HG02970 (cell line): ENCODE results near the gene RBBP4.
A peak's percentile ranks its signal among the peaks of the same experiment; 100 is the strongest.
"Not testable (repeated sequence)": the region's sequence is repeated elsewhere in the genome, so short reads cannot be mapped to it uniquely, and the experiment has no call there.

Experiments
- ATAC-seq: cut with Tn5 transposase; IDR thresholded peaks from one replicate; pipeline ENCODE4 v1.9.1; 2021; ENCODE audit warnings: mild to moderate bottlenecking, moderate library complexity, moderate number of reproducible peaks; ENCODE audit not compliant: unreplicated experiment, low FRiP score

The RBBP4 gene

DNA sequence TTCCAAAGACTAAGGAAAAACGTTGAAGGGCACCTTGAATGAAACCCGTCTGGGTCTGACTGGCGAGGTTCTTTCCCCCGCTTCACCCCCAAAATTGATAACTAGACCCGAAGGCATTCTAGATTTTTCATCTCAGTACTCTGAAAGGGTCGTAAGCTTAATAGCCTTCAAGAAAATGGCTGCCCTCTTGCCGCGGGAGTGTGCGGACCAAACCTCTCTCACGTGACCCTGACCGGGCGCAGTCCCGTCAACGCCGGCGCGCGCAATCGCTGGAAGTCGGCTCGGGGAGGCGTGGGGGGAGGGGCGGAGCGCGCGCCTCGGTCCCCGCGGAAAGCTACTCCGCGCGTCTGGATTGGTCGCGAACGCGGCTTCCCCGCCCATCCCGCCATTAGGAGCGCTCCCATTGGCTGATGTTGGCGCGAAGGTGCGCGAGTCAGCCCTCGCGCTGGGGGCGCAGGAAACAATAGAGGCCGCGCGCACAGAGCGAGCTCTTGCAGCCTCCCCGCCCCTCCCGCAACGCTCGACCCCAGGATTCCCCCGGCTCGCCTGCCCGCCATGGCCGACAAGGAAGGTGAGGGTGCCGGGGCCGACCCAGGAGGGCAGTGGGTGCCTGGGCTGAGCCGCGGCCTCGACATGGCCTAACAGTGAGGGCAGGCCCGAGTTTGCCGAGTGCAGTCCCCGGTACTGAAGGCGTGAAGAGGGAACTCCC is at the start of gene RBBP4:
Gene RBBP4, plus strand, starts transcription at position 457 of the 709 bp plus-strand sequence. Its CDS starts 99 bp downstream, at position 556.
- peak; percentile 79 for ATAC-seq

DNA sequence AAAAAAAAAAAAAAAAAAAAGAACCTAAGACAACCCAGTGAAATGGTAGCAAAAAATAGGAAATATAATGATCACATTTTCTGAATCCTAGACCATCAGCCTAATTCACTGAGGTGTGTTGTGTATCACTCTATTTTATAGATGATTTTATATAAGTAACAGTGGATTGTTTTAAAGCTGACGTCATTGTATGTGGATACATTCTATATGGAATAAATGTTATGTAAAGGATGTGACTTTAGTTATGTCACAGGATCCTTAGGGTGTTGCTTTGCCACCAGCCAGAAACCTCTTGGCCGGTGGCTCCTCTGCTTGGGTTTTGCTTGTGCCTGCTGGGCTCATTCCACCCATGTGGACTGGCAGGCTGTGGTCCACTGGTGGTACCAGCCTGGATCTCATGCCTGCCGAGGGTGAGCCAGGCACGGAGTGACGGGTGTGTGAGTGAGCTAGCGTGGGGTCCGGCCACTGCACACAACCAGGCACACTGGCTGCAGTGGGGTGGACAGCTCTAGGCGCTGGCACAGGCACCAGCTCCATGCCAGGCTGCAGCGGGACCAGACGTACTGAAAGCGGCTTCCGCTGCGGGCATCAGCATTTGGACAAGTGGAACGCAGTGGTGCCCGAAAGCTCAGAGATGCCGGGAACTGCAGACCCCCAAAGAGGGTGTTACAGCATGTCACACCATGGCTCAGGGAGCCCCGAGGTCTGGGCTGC is 45.1 kb upstream of the RBBP4 start:
- no peak for ATAC-seq

DNA sequence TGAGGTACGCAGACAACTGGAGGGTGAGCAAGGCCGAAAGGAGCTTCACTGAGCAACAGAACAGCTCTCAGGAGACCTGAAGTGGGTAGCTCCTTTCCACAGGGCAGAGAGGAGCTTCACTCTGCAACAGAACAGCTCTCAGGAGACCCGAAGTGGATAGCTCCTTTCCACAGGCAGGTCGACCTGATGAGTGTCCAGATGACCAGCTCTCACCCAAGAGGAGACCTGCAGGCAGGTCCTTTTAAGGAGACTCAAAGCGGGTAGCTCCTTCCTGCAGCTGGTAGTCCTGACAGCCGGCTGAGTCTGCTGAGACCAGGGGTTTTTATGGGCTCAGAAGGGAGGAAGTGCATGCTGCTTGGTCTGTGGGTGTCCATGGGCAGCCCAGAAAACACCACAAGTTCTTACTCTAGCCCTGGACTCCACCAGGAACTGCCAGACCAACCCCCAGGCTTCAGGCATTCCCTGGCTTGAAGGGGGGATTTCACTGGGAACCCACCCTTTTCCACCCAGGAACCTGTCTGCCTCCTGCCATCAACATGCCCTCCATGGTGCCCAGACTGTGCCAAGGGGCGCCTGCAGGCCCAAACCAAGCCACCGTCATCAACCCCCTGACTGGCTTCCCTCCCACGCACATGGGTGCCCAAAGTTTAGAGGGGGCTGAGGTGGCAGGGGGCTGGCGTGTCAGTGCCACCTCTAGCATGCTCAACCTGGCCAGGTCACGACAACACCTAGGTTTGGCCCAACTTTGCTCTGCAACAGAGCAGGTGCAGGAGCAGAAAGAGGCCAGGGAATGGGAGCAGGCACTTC is 44.2 kb upstream of the RBBP4 start:
- ATAC-seq, result no peak

DNA sequence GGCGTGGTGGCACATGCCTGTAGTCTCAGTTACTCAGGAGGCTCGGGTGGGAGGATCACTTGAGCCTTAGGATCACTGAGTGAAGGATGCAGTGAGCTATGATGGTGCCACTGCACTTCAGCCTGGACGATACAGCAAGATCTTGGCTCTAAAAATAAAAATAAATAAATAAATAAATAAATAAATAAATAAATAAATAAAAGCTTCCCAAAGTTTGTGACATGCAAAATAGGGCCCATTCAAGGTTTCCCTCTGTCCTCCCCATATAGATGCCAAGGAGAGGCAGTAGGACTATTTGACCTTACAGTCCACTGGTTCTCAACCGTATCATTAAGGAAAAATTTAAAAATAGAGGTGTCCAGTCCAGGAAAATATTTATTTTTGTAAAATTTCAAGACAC is 41.8 kb upstream of the RBBP4 start:
- ATAC-seq, result no peak

DNA sequence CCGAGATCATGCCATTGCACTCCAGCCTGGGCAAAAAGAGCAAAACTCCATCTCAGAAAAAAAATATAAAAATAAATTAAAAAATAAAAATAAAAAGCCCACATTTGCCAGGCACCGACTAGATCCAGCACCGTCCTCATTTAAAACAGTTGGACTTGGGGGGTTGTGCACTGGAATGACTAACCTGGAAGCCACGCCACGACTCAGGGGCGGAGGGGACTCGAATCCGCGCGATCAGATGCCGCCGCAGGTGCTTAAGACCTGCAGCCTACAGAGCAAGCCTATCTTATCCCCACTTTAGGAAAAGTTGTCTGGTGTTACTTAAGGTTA is 39.2 kb upstream of the RBBP4 start:
- no peak for ATAC-seq

DNA sequence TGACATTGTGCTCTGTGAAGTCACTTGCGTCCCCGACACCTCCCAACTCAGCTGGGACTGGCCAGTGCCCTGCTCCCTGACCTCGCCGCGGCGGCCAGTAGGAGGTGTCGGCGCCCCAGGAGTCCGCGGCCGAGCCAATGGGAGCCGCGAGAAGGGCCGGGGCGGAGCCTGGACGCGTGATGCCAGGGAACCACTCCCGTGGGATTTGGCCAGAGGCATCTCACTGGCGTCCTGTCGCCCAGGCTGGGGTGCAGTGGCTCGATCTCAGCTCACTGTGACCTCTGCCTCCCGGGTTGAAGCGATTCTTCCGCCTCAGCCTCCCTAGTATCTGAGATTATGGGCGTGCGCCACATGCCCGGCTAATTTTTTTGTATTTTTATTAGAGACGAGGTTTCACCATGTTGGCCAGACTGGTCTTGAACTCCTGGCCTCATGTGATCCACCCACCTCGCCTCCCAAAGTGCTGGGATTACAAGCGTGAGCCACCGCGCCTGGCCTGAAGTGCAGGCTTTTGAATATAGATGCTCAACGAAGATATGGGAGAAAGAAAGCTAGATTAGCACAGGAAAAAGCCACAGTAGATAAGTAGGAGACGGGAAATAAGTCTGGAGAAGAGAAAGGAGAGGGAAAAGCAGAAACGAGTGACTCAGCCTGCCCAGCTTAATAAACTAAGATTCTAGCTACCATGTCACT is 38.7 kb upstream of the RBBP4 start:
- peak; percentile 64 for ATAC-seq

DNA sequence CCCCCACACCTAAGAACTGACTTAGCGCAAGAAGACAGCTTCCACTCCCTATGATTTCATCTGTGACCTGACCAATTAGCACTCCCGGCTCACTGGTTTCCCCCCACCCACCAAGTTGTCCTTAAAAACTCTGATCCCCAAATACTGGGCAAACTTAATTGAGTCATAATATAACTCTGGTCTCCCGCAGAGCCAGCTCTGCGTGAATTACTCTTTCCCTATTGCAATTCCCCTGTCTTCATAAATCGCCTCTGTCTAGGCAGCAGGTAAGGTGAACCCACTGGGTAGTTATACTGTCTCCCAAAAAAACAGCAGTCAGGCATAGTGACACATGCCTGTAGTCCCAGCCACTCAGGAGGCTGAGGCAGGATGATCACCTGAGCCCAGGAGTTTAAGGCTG is 37.5 kb upstream of the RBBP4 start:
- ATAC-seq, result no peak

DNA sequence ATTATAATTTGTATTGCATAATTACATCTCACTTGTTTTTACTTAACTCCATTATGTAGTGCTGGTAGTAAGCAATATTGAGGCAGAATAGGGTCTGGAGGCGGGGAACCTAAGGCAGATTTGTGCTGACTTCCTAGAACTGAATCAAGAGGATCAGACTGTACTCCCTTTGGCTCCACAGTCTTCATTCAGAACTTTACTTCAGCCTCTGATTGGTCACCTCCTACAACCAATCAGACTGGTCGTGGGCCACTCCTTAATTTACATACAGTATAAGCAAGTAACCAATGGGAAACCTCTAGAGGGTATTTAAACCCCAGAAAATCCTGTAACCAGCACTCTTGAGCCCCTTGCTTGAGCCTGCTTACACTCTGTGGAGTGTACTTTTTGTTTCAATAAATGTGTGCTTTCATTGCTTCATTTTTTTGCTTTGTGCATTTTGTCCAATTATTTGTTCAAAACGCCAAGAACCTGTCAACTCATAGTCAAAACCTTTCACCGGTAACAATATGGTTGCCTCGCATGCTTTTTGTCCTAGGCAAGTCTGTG is 32.3 kb upstream of the RBBP4 start:
- ATAC-seq, result no peak

DNA sequence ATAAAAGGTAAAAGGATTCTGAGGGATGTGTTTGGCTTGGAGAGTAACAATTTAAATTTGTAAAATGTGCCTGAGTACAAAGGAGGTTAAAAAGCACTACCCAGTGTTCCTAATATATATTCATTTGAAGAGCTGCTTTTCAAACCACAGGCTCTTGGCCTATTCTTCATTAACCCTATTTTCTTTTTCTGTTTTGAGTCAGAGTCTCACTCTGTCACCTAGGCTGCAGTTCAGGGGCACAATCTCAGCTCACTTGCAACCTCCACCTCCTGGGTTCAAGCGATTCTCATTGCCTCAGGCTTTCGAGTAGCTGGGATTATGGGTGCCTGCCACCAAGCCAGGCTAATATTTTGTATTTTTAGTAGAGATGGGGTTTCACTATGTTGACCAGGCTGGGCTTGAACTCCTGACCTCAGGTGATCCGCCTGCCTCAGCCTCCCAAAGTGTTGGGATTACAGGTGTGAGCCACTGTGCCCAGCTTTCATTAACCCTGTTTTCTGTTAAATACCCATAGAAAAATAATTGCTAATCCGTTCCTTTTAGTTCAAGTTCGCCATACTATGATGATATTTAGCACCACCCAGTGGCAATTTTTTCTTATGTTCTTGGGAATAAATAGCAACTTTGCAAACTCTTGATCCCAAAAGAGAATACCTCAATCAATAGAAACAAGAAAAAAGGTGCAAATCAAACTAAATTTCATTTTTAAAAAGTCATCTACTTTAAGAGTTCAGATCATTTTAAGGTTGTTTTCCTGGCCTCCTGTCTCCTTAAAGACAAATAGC is 31.1 kb upstream of the RBBP4 start:
- ATAC-seq, result no peak

DNA sequence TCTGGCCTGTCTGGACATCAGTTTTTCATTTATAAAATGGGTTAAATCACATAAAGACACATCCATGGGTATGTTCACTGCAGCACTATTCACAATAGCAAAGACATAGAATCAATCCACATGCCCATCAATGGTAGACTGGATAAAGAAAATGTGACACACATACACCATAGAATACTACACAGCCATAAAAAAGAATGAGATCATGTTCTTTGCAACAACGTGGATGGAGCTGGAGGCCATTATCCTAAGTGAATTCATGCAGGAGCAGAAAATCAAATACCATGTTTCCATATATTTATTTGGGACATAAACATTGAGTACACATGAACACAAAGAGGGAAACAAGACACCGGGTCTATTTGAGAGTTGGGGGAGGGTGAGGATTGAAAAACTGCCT is 28.8 kb upstream of the RBBP4 start:
- no peak for ATAC-seq

DNA sequence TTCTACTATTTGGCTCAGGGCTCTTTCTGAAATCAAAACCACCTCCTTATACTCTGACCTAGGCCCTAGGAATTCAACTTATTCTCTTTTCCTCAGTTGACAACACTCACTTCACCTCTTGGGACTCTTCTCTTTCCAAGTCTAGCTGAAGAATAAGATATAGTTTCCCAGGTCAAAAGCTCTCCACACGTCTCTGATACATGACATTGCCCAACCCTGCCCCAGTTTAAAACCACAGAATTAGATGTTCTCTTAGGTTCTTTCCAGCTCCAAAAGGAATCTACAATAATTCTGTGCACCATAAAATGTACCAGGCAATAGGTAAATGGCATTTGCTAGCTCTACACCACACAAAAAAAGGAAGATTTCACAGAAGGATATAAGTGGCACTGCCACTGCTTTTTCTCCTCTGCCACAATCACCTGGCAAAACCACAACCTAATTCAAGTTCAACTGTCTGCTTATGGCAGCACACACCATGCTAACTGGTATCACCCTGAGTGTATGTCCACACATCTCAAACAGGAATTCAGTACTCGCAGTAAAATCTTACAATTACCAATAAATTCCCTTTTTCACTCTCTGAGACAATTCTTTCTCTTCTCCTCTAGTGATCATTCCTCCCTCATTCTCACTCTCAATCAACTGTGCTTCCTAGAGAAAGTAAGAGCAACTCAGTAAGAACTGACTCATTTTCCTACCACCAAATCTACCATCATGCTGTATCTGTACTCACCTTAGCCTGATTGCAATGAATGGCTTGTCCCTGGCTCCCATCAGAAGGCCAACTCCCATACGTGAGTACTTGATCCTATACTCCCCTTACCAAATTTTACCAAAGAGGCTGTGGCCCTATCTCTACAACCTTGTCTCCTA is 28.0 kb upstream of the RBBP4 start:
- no peak for ATAC-seq

DNA sequence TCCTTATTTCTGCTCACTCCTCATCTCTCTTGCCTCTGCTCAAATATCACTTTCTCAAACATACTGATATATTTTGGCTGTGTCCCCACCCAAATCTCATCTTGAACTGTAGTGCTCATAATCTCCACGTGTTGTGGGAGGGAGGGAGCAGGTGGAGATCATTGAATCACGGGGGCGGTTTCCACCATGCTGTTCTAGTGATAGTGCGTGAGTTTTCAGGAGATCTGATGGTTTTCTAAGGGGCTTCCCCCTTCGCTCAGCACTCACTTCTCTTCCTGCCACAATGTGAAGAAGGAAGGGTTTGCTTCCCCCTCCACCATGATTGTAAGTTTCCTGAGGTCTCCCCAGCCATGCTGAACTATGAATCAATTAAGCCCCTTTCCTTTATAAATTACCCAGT is 27.2 kb upstream of the RBBP4 start:
- no peak for ATAC-seq

DNA sequence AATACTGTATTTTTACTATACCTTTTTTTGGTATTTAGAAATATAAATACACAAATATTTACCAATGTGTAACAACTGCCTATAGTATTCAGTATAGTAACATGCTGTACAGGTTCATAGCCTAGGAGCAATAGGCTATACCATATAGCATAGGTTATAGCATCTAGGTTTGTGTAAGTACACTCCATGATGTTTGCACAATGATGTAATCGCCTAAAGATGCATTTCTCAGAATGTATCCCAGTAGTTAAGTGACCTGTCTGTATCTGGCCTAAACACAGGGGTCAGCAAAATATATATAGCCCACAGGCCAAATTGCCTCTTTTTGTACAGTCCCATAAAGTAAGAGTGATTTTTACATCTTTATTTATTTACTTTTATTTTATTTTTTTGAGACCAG is 24.8 kb upstream of the RBBP4 start:
- no peak for ATAC-seq

DNA sequence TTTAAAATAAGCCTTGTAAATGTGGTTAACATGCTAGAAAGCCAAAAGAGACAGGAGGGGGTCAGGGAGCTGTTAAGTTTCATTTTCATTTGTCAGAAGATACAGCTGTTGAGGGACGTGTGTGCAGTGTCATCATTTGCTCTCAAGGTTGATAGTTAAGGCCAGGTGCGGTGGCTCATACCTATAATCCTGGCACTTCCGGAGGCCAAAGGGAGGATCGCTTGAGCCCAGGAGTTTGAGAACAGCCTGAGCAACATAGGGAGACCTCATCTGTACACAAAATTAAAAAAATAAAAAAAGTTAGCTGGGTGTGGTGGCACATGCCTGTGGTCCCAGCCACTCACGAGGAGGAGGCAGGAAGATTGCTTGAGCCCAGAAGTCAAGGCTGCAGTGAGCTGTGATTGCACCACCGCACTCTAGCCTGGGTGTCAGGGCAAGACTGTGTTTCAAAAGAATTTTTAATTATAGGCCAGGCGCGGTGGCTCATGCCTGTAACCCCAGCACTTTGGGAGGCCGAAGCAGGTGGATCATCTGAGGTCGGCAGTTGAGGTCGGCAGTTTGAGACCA is 23.3 kb upstream of the RBBP4 start:
- peak; percentile 67 for ATAC-seq

DNA sequence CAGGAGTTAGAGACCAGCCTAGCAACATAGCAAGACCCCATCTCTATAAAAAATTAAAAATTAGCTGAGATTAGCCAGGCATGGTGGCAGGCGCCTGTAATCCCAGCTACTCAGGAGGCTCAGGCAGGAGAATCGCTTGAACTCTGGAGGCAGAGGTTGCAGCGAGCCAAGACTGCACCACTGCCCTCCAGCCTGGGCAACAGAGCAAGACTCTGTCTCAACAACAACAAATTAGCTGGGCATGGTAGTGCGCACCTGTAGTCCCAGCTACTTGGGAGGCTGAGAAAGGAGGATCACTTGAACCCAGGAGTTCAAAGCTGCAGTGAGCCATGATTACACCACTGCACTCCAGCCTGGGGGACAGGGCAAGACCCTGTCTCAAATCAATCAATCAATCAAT is 20.8 kb upstream of the RBBP4 start:
- ATAC-seq, result not testable (repeated sequence)

DNA sequence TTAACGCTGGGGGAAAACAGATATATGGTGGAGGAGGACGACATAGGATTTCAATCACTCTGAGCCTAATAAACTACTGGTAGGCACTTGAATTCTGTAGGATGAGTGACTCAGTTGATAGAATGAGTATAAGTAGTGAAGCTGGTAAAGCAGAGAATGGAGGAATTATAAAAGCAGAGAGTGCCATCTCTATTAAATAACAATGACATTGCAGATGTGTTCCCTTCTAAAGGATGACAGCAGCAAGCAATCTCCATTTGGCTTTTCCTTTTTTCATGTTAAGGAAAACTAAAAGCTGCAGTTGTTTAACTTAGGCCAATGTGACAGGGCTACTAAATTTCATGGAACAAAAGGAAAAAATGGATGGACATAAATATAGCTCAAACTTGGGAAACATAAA is 18.2 kb upstream of the RBBP4 start:
- no peak for ATAC-seq

DNA sequence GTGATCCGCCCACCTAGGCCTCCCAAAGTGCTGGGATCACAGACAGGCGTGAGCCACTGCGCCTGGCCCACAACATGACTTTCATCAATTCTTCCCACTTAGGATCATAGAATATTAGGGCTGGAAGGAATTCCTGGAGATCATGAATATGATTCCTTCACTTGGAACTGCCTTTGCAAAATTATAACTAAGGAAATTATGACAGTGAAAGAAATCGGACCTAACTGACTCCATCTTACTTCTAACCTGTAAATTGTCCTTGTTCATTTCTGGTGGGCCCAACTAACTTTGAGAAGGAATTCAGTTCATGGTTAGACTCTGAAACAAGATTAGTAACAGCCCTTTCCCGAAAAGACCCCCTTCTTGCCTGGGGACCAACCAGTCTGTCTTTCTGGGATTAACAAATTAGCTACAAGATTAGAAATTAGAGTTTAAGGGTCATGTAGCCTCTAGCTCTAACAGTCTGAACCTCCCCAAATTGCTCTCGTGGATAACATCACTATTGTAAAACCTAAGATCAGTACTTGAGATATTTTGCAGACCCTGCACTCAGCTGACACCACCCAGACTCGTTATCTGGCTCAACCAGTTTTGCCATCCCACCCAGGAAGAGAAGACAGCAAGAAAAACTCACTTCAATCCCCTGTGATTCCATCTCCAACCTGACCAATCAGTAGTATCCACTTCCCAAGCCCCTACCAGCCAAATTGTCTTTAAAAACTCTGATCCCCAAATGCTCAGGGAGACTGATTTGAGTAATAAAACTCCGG is 15.3 kb upstream of the RBBP4 start:
- ATAC-seq, result no peak
